Mucosa of descending colon (tissue), 3 donors: ENCODE measurements around the gene DOCK9. TPM values are rescaled to one million over a fixed set of nuclear protein-coding genes. Genes with fewer than 3 reads are reported as not detected.
A peak's percentile ranks its signal among the peaks of the same experiment; 100 is the strongest.

Experiments used
- ATAC-seq: fragments of 200-7000 bp; cut with Tn5 transposase; one replicate; pipeline ENCODE4 v1.9.1; 2020; ENCODE audit warnings: mild to moderate bottlenecking, moderate library complexity
- DNase-seq, 3 donors: peaks; one replicate each; pipeline ENCODE4 v3.0.0-alpha.2; 2020
- H3K36me3 ChIP-seq: fragments of 200-600 bp; one replicate; pipeline ENCODE4 v1.8.0; 2021; ENCODE audit warnings: low read depth, mild to moderate bottlenecking
- H3K4me1 ChIP-seq: fragments of 200-600 bp; one replicate; pipeline ENCODE4 v1.8.0; 2021; ENCODE audit warnings: low read depth, mild to moderate bottlenecking
- H3K4me3 ChIP-seq: fragments of 200-600 bp; one replicate; pipeline ENCODE4 v1.8.0; 2021; ENCODE audit warnings: mild to moderate bottlenecking
- H3K9me3 ChIP-seq: fragments of 200-600 bp; one replicate; pipeline ENCODE4 v1.8.0; 2021; ENCODE audit warnings: mild to moderate bottlenecking
- intact Hi-C, 2 donors: fragments of 100-400 bp; cut with DNase I in 1 of 2; cut with micrococcal nuclease in 1 of 2; formaldehyde crosslinking; loops; one replicate each; pipeline versions ENCODE4 v1.11.0 to v1.11.1; 2022; cut with DNase I, micrococcal nuclease
- total RNA-seq, 3 donors: library from RNA; stranded (reverse); fragmentation: NEBNext Ultra II Directional in 2 of 3; extraction: Animal tissue kit (Norgen Biotek cat#: 25700) in 2 of 3; gene quantifications; one replicate each; pipeline versions ENCODE4 v1.2.1 to v1.2.4, GENCODE V29; 2021 to 2023
- TF ChIP-seq, protein P1 (sequence below): fragments of 200-600 bp; IDR thresholded peaks from one replicate; pipeline ENCODE4 v1.8.0; 2022; ENCODE audit warnings: antibody characterized with exemption, mild to moderate bottlenecking
- donor health status: DM: no; HTN: no; CAD: no; lungs with moderate emphysema.
- donor health status: DM: no; HTN: no; CAD: no.
- donor health status: DM: no; HTN: yes; CAD: no.

DOCK9 gene
- total RNA-seq, 3 donors from 2014 or later, result 52.0 to 136 (median 54.4) TPM

DNA sequence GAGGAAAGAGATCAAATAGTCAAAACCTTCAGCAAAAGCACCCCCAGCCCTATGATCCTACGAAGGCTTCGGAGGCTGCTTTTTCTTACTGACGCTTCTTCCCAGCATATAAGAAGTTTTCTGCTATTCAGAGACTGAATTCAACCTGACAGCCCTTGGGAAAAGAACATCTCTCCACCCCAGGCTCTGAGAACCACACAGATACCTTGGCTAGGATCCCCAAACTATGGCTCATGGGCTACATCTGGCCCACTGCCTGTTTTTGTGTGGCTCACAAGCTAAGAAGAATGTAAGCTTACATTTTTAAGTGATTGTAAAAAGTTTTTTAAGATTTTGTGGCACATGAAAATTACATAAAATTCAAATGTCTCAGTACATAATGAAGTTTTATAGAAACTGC is 228.4 kb downstream of the DOCK9 start:
- Histone ChIP-seq H3K4me3 (no peak overlapping the region), H3K36me3 (no peaks in the 10 kb centered on the region), H3K4me1 (peaks cover 7% of the 10 kb centered on the region), H3K9me3 (no peaks in the 10 kb centered on the region)
- DNase-seq (no peak), ATAC-seq (no peak)
- TF ChIP-seq, protein P1, sequence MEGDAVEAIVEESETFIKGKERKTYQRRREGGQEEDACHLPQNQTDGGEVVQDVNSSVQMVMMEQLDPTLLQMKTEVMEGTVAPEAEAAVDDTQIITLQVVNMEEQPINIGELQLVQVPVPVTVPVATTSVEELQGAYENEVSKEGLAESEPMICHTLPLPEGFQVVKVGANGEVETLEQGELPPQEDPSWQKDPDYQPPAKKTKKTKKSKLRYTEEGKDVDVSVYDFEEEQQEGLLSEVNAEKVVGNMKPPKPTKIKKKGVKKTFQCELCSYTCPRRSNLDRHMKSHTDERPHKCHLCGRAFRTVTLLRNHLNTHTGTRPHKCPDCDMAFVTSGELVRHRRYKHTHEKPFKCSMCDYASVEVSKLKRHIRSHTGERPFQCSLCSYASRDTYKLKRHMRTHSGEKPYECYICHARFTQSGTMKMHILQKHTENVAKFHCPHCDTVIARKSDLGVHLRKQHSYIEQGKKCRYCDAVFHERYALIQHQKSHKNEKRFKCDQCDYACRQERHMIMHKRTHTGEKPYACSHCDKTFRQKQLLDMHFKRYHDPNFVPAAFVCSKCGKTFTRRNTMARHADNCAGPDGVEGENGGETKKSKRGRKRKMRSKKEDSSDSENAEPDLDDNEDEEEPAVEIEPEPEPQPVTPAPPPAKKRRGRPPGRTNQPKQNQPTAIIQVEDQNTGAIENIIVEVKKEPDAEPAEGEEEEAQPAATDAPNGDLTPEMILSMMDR, result no peak
- intact Hi-C loops, result no loop called here

- no peaks in the 10 kb centered on the region for H3K9me3 ChIP-seq
- intact Hi-C loops, result no loop called here
- H3K4me1 ChIP-seq, result peaks cover 3% of the 10 kb centered on the region
- TF ChIP-seq, protein P1, result no peak
- DNase-seq (no peak), ATAC-seq (peak; percentile 75)
- H3K4me3 ChIP-seq, result no peak overlapping the region
- H3K36me3 ChIP-seq, result no peaks in the 10 kb centered on the region
These were observed 230.9 kb downstream of the DOCK9 start for GRCh38 chr13:98746968-98747367.

Other genes with a start within 250 kb of the DOCK9 start
- gene SLC15A1, start 225.4 kb downstream of the DOCK9 start, total RNA-seq, result 10 to 100 TPM; 27.2 to 45.1 (median 37.9) TPM
- gene UBAC2, start 222.8 kb upstream of the DOCK9 start, total RNA-seq, result 10 to 100 TPM; 57.4 to 74.2 (median 67.5) TPM